Measurements from ENCODE around the gene PLEKHA6.

The PLEKHA6 gene

GRCh38 chr1:204196068-204196795 lies 163.5 kb downstream of the PLEKHA6 start, which contains the start of gene KISS1:
KISS1 (minus strand) TSS chr1:204196491; CDS start chr1:204192876, 3,615 bp downstream.
- no peak within 1 kb of the TSS for H3K4me3 ChIP-seq (ENCODE audit: low read depth, low read length)

GRCh38 chr1:204194771-204195170 lies 165.0 kb downstream of the PLEKHA6 start:
- H3K4me3 ChIP-seq (ENCODE audit: low read depth, low read length), result no peak overlapping the region

- no peak overlapping the region for H3K4me3 ChIP-seq (ENCODE audit: low read depth, low read length)
Observed at GRCh38 chr1:204194080-204194479, 165.6 kb downstream of the PLEKHA6 start.

- H3K4me3 ChIP-seq (ENCODE audit: low read depth, low read length), result no peak overlapping the region
Observed at GRCh38 chr1:204192589-204193352, 167.0 kb downstream of the PLEKHA6 start.

GRCh38 chr1:204192046-204192445 lies 167.7 kb downstream of the PLEKHA6 start:
- no peak overlapping the region for H3K4me3 ChIP-seq (ENCODE audit: low read depth, low read length)

GRCh38 chr1:204191456-204191855 lies 168.3 kb downstream of the PLEKHA6 start:
- no peak overlapping the region for H3K4me3 ChIP-seq (ENCODE audit: low read depth, low read length)

- H3K4me3 ChIP-seq (ENCODE audit: low read depth, low read length), result no peak overlapping the region
Observed at GRCh38 chr1:204190212-204191211, 169.2 kb downstream of the PLEKHA6 start.

- no peak overlapping the region for H3K4me3 ChIP-seq (ENCODE audit: low read depth, low read length)
Observed at GRCh38 chr1:204188959-204189639, 170.6 kb downstream of the PLEKHA6 start.

- no peak overlapping the region for H3K4me3 ChIP-seq (ENCODE audit: low read depth, low read length)
Observed at GRCh38 chr1:204186597-204186996, 173.1 kb downstream of the PLEKHA6 start.

GRCh38 chr1:204181116-204181515 lies 178.6 kb downstream of the PLEKHA6 start:
- H3K4me3 ChIP-seq (ENCODE audit: low read depth, low read length), result no peak overlapping the region

GRCh38 chr1:204180133-204180532 lies 179.6 kb downstream of the PLEKHA6 start:
- no peak overlapping the region for H3K4me3 ChIP-seq (ENCODE audit: low read depth, low read length)

GRCh38 chr1:204178487-204179281 lies 181.0 kb downstream of the PLEKHA6 start:
- H3K4me3 ChIP-seq (ENCODE audit: low read depth, low read length), result no peak overlapping the region

GRCh38 chr1:204177133-204177532 lies 182.6 kb downstream of the PLEKHA6 start:
- H3K4me3 ChIP-seq (ENCODE audit: low read depth, low read length), result no peak overlapping the region

GRCh38 chr1:204176049-204176448 lies 183.7 kb downstream of the PLEKHA6 start:
- H3K4me3 ChIP-seq (ENCODE audit: low read depth, low read length), result no peak overlapping the region

GRCh38 chr1:204174958-204175357 lies 184.8 kb downstream of the PLEKHA6 start:
- no peak overlapping the region for H3K4me3 ChIP-seq (ENCODE audit: low read depth, low read length)

- H3K4me3 ChIP-seq (ENCODE audit: low read depth, low read length), result no peak overlapping the region
Observed at GRCh38 chr1:204172404-204173029, 187.2 kb downstream of the PLEKHA6 start.

- no peak overlapping the region for H3K4me3 ChIP-seq (ENCODE audit: low read depth, low read length)
Observed at GRCh38 chr1:204171751-204172178, 188.0 kb downstream of the PLEKHA6 start.

- H3K4me3 ChIP-seq (ENCODE audit: low read depth, low read length), result no peak overlapping the region
Observed at GRCh38 chr1:204170494-204171155, 189.1 kb downstream of the PLEKHA6 start.

GRCh38 chr1:204169858-204170257 lies 189.9 kb downstream of the PLEKHA6 start:
- no peak overlapping the region for H3K4me3 ChIP-seq (ENCODE audit: low read depth, low read length)
